Measurements from ENCODE around the gene OR11H7. TPM values are rescaled to one million over a fixed set of nuclear protein-coding genes. Genes with fewer than 3 reads are reported as not detected.
"Not testable (repeated sequence)": the region's sequence is repeated elsewhere in the genome, so short reads cannot be mapped to it uniquely, and the experiment has no call there.

The OR11H7 gene
- total and polyA plus RNA-seq, 4 donors = not detected

- H3K27me3 ChIP-seq (ENCODE audit: control insufficient read depth in 1 of 2, insufficient read depth in 2 of 2, low read length in 1 of 2) = peaks cover 0 to 1% of the 10 kb centered on the region in 2 donors
- no peak for DNase-seq
- H3K27ac ChIP-seq (ENCODE audit: low read depth in 1 of 2, low read length in 2 of 2) = no peak overlapping the region
- intact Hi-C loops (cut with DNase I) = no loop called here
- no peaks in the 10 kb centered on the region for H3K36me3 ChIP-seq (ENCODE audit: control insufficient read depth in 1 of 2, insufficient read depth in 2 of 2, low read length in 1 of 2)
- 14 to 26% methylated on average over 2 of the region's 2 CpGs for WGBS, 2 donors
- no peak for ATAC-seq (ENCODE audit: low FRiP score)
- no peaks in the 10 kb centered on the region for H3K9me3 ChIP-seq (ENCODE audit: control insufficient read depth, low read length)
- H3K4me1 ChIP-seq (ENCODE audit: control insufficient read depth in 1 of 2, insufficient read depth in 2 of 2, low read length in 2 of 2) = no peaks in the 10 kb centered on the region
- no peak overlapping the region for H3K4me3 ChIP-seq (ENCODE audit: low read length in 2 of 2)
Measured at GRCh38 chr14:20195911-20196310, 32.9 kb upstream of the OR11H7 start.

GRCh38 chr14:20197459-20197858 is 31.3 kb upstream of the OR11H7 start:
- ATAC-seq (ENCODE audit: low FRiP score) (no peak), DNase-seq (no peak)
- Histone ChIP-seq H3K36me3 (ENCODE audit: control insufficient read depth in 1 of 2, insufficient read depth in 2 of 2, low read length in 1 of 2) (no peaks in the 10 kb centered on the region), H3K9me3 (ENCODE audit: control insufficient read depth, low read length) (no peaks in the 10 kb centered on the region), H3K27me3 (ENCODE audit: control insufficient read depth in 1 of 2, insufficient read depth in 2 of 2, low read length in 1 of 2) (peaks cover 0 to 1% of the 10 kb centered on the region in 2 donors), H3K4me3 (ENCODE audit: low read length in 2 of 2) (no peak overlapping the region), H3K27ac (ENCODE audit: low read depth in 1 of 2, low read length in 2 of 2) (no peak overlapping the region), H3K4me1 (ENCODE audit: control insufficient read depth in 1 of 2, insufficient read depth in 2 of 2, low read length in 2 of 2) (no peaks in the 10 kb centered on the region)
- WGBS, 2 donors = 70 to 71% methylated on average over 6 of the region's 6 CpGs
- intact Hi-C loops (cut with DNase I) = no loop called here

GRCh38 chr14:20198991-20199390 is 29.8 kb upstream of the OR11H7 start:
- ATAC-seq (ENCODE audit: low FRiP score) = no peak
- Histone ChIP-seq H3K9me3 (ENCODE audit: control insufficient read depth, low read length) (no peaks in the 10 kb centered on the region), H3K4me1 (ENCODE audit: control insufficient read depth in 1 of 2, insufficient read depth in 2 of 2, low read length in 2 of 2) (no peaks in the 10 kb centered on the region), H3K27me3 (ENCODE audit: control insufficient read depth in 1 of 2, insufficient read depth in 2 of 2, low read length in 1 of 2) (peaks cover 0 to 1% of the 10 kb centered on the region in 2 donors), H3K4me3 (ENCODE audit: low read length in 2 of 2) (no peak overlapping the region), H3K27ac (ENCODE audit: low read depth in 1 of 2, low read length in 2 of 2) (no peak overlapping the region), H3K36me3 (ENCODE audit: control insufficient read depth in 1 of 2, insufficient read depth in 2 of 2, low read length in 1 of 2) (no peaks in the 10 kb centered on the region)
- DNase-seq = no peak
- 51 to 62% methylated on average over 5 of the region's 5 CpGs for WGBS, 2 donors
- intact Hi-C loops (cut with DNase I) = no loop called here

- Histone ChIP-seq H3K27me3 (ENCODE audit: control insufficient read depth in 1 of 2, insufficient read depth in 2 of 2, low read length in 1 of 2) (no peaks in the 10 kb centered on the region), H3K36me3 (ENCODE audit: control insufficient read depth in 1 of 2, insufficient read depth in 2 of 2, low read length in 1 of 2) (no peaks in the 10 kb centered on the region), H3K4me3 (ENCODE audit: low read length in 2 of 2) (no peak overlapping the region), H3K9me3 (ENCODE audit: control insufficient read depth, low read length) (no peaks in the 10 kb centered on the region), H3K4me1 (ENCODE audit: control insufficient read depth in 1 of 2, insufficient read depth in 2 of 2, low read length in 2 of 2) (no peaks in the 10 kb centered on the region), H3K27ac (ENCODE audit: low read depth in 1 of 2, low read length in 2 of 2) (no peak overlapping the region)
- ATAC-seq (ENCODE audit: low FRiP score) (no peak), DNase-seq (no peak)
- intact Hi-C loops (cut with DNase I) = no loop called here
- WGBS, 2 donors = 51 to 56% methylated on average over 3 of the region's 3 CpGs
Measured at GRCh38 chr14:20204721-20205120, 24.1 kb upstream of the OR11H7 start.

GRCh38 chr14:20209595-20209994 is 19.2 kb upstream of the OR11H7 start:
- WGBS, 2 donors = 89 to 94% methylated on average over 2 of the region's 2 CpGs
- Histone ChIP-seq H3K9me3 (ENCODE audit: control insufficient read depth, low read length) (no peaks in the 10 kb centered on the region), H3K36me3 (ENCODE audit: control insufficient read depth in 1 of 2, insufficient read depth in 2 of 2, low read length in 1 of 2) (no peaks in the 10 kb centered on the region), H3K27me3 (ENCODE audit: control insufficient read depth in 1 of 2, insufficient read depth in 2 of 2, low read length in 1 of 2) (no peaks in the 10 kb centered on the region), H3K27ac (ENCODE audit: low read depth in 1 of 2, low read length in 2 of 2) (no peak overlapping the region), H3K4me3 (ENCODE audit: low read length in 2 of 2) (no peak overlapping the region), H3K4me1 (ENCODE audit: control insufficient read depth in 1 of 2, insufficient read depth in 2 of 2, low read length in 2 of 2) (no peaks in the 10 kb centered on the region)
- DNase-seq (no peak), ATAC-seq (ENCODE audit: low FRiP score) (no peak)
- intact Hi-C loops (cut with DNase I) = no loop called here

- H3K27me3 ChIP-seq (ENCODE audit: control insufficient read depth in 1 of 2, insufficient read depth in 2 of 2, low read length in 1 of 2); H3K4me3 ChIP-seq (ENCODE audit: low read length in 2 of 2); DNase-seq; H3K27ac ChIP-seq (ENCODE audit: low read depth in 1 of 2, low read length in 2 of 2); intact Hi-C loops (cut with DNase I); H3K4me1 ChIP-seq (ENCODE audit: control insufficient read depth in 1 of 2, insufficient read depth in 2 of 2, low read length in 2 of 2); H3K36me3 ChIP-seq (ENCODE audit: control insufficient read depth in 1 of 2, insufficient read depth in 2 of 2, low read length in 1 of 2); H3K9me3 ChIP-seq (ENCODE audit: control insufficient read depth, low read length); ATAC-seq (ENCODE audit: low FRiP score): not testable (repeated sequence)
- 87 to 93% methylated on average over 14 to 28 of the region's 28 CpGs for WGBS, 2 donors
Measured at GRCh38 chr14:20212406-20212805, 16.4 kb upstream of the OR11H7 start.

- no peak for DNase-seq
- WGBS, 2 donors = 53 to 76% methylated on average over 2 of the region's 2 CpGs
- H3K36me3 ChIP-seq (ENCODE audit: control insufficient read depth in 1 of 2, insufficient read depth in 2 of 2, low read length in 1 of 2) = no peaks in the 10 kb centered on the region
- H3K27me3 ChIP-seq (ENCODE audit: control insufficient read depth in 1 of 2, insufficient read depth in 2 of 2, low read length in 1 of 2) = no peaks in the 10 kb centered on the region
- no peak overlapping the region for H3K4me3 ChIP-seq (ENCODE audit: low read length in 2 of 2)
- intact Hi-C loops (cut with DNase I) = no loop called here
- no peaks in the 10 kb centered on the region for H3K4me1 ChIP-seq (ENCODE audit: control insufficient read depth in 1 of 2, insufficient read depth in 2 of 2, low read length in 2 of 2)
- no peaks in the 10 kb centered on the region for H3K9me3 ChIP-seq (ENCODE audit: control insufficient read depth, low read length)
- no peak for ATAC-seq (ENCODE audit: low FRiP score)
- H3K27ac ChIP-seq (ENCODE audit: low read depth in 1 of 2, low read length in 2 of 2) = no peak overlapping the region
Measured at GRCh38 chr14:20215196-20215595, 13.6 kb upstream of the OR11H7 start.

GRCh38 chr14:20219033-20219432 is 9.7 kb upstream of the OR11H7 start:
- no peaks in the 10 kb centered on the region for H3K4me1 ChIP-seq (ENCODE audit: control insufficient read depth in 1 of 2, insufficient read depth in 2 of 2, low read length in 2 of 2)
- no peak overlapping the region for H3K27ac ChIP-seq (ENCODE audit: low read depth in 1 of 2, low read length in 2 of 2)
- H3K4me3 ChIP-seq (ENCODE audit: low read length in 2 of 2) = no peak overlapping the region
- no peaks in the 10 kb centered on the region for H3K36me3 ChIP-seq (ENCODE audit: control insufficient read depth in 1 of 2, insufficient read depth in 2 of 2, low read length in 1 of 2)
- DNase-seq (no peak), ATAC-seq (ENCODE audit: low FRiP score) (no peak)
- intact Hi-C loops (cut with DNase I) = no loop called here
- no peaks in the 10 kb centered on the region for H3K9me3 ChIP-seq (ENCODE audit: control insufficient read depth, low read length)
- WGBS, 2 donors = 38 to 46% methylated on average over 4 of the region's 4 CpGs
- H3K27me3 ChIP-seq (ENCODE audit: control insufficient read depth in 1 of 2, insufficient read depth in 2 of 2, low read length in 1 of 2) = no peaks in the 10 kb centered on the region

- WGBS, 2 donors = 28 to 44% methylated on average over 2 of the region's 2 CpGs
- Histone ChIP-seq H3K27ac (ENCODE audit: low read depth in 1 of 2, low read length in 2 of 2) (no peak within 1 kb of the TSS), H3K36me3 (ENCODE audit: control insufficient read depth in 1 of 2, insufficient read depth in 2 of 2, low read length in 1 of 2) (no peaks in the 10 kb centered on the region), H3K4me1 (ENCODE audit: control insufficient read depth in 1 of 2, insufficient read depth in 2 of 2, low read length in 2 of 2) (no peaks in the 10 kb centered on the region), H3K9me3 (ENCODE audit: control insufficient read depth, low read length) (peaks cover 1% of the 10 kb centered on the region), H3K4me3 (ENCODE audit: low read length in 2 of 2) (no peak within 1 kb of the TSS), H3K27me3 (ENCODE audit: control insufficient read depth in 1 of 2, insufficient read depth in 2 of 2, low read length in 1 of 2) (no peaks in the 10 kb centered on the region)
- intact Hi-C loops (cut with DNase I) = no loop called here
- no peak for DNase-seq
- no peak for ATAC-seq (ENCODE audit: low FRiP score)
Measured at GRCh38 chr14:20223410-20223809, 5.4 kb upstream of the OR11H7 start, which contains the start of gene OR11H6. Gene OR11H6 (plus strand): TSS chr14:20223710. CDS start chr14:20223710, 0 bp downstream.
